H1 (cell line): ENCODE results near the gene XYLB. TPM values are rescaled to one million over a fixed set of nuclear protein-coding genes. Genes with fewer than 3 reads are reported as not detected.

Source experiments
- CTCF ChIA-PET: fragments of 300-600 bp; sonication (Branson Sonifier 250); formaldehyde crosslinking; loops from one replicate; lab custom pipeline; 2021; ENCODE audit not compliant: partially characterized antibody; lab: Charles Lee
- POLR2A ChIA-PET: fragments of 300-600 bp; sonication (Branson Sonifier 250); formaldehyde crosslinking; loops from one replicate; lab custom pipeline; 2021; ENCODE audit warnings: inconsistent platforms; ENCODE audit not compliant: partially characterized antibody; lab: Charles Lee
- DNase-seq, 2 experiments: peaks; one replicate each; pipeline versions ENCODE4 v3.0.0 to v3.0.0-alpha.2; 2010 to 2022; ENCODE audit warnings: low spot score in 2 of 2, low read depth in 1 of 2, mixed read lengths in 1 of 2
- FAIRE-seq: peaks from 2 replicates; lab custom pipeline; 2011; peaks lifted over from hg19 to GRCh38; lab: Jason Lieb, UNC
- H2AFZ ChIP-seq: 2 replicates; pipeline ENCODE4 v1.8.1; 2012; ENCODE audit warnings: low read length, inconsistent platforms
- H2AK5ac ChIP-seq: 2 replicates; pipeline ENCODE4 v1.6.1; 2013; ENCODE audit warnings: low read depth, low read length
- H2BK120ac ChIP-seq: replicated peaks from 2 replicates; pipeline ENCODE3; 2013; ENCODE audit warnings: low read depth, low read length, inconsistent platforms
- H2BK12ac ChIP-seq: 2 replicates; pipeline ENCODE4 v1.6.1; 2013; ENCODE audit warnings: low read depth, low read length
- H2BK15ac ChIP-seq: 2 replicates; pipeline ENCODE4 v1.6.1; 2013; ENCODE audit warnings: low read length
- H2BK20ac ChIP-seq: 2 replicates; pipeline ENCODE4 v1.6.1; 2013; ENCODE audit warnings: low read length
- H2BK5ac ChIP-seq: 2 replicates; pipeline ENCODE4 v1.6.1; 2013; ENCODE audit warnings: low read depth, low read length
- H3K14ac ChIP-seq: 2 replicates; pipeline ENCODE4 v1.6.1; 2013; ENCODE audit warnings: inconsistent platforms; ENCODE audit not compliant: insufficient read length
- H3K18ac ChIP-seq: 2 replicates; pipeline ENCODE4 v1.6.1; 2013; ENCODE audit warnings: low read length; ENCODE audit errors: extremely low read depth
- H3K23ac ChIP-seq: 2 replicates; pipeline ENCODE4 v1.6.1; 2013; ENCODE audit warnings: inconsistent platforms; ENCODE audit not compliant: insufficient read length
- H3K23me2 ChIP-seq: 2 replicates; pipeline ENCODE4 v1.6.1; 2013; ENCODE audit warnings: low read depth, low read length
- H3K27ac ChIP-seq: 2 replicates; pipeline ENCODE4 v1.6.1; 2011; ENCODE audit warnings: low read depth, low read length, inconsistent platforms
- H3K27me3 ChIP-seq, 4 experiments: replicated peaks in 1 of 4; 1 replicate in 1 of 4; 2 replicates in 3 of 4; pipeline versions ENCODE4 v1.6.1 to v1.8.1; 2011 to 2013; ENCODE audit warnings: low read length in 3 of 4, mild to moderate bottlenecking in 3 of 4, inconsistent platforms in 2 of 4, mixed read lengths in 2 of 4, moderate library complexity in 1 of 4; ENCODE audit not compliant: control insufficient read depth in 3 of 4, insufficient read depth in 3 of 4; ENCODE audit errors: extremely low read depth in 1 of 4
- H3K36me3 ChIP-seq, 4 experiments: 2 replicates each; pipeline versions ENCODE4 v1.6.1 to v1.8.1; 2011 to 2013; ENCODE audit warnings: mild to moderate bottlenecking in 4 of 4, low read length in 3 of 4, moderate library complexity in 2 of 4, control low read depth in 1 of 4, inconsistent platforms in 1 of 4; ENCODE audit not compliant: insufficient read depth in 4 of 4, control insufficient read depth in 2 of 4
- H3K4ac ChIP-seq: replicated peaks from 2 replicates; pipeline ENCODE3; 2013; ENCODE audit warnings: low read length, low read depth, mixed read lengths, inconsistent platforms; ENCODE audit not compliant: insufficient read length
- H3K4me1 ChIP-seq, 4 experiments: replicated peaks in 1 of 4; 1 replicate in 1 of 4; 2 replicates in 3 of 4; pipeline versions ENCODE4 v1.6.1 to v1.8.1; 2011 to 2013; ENCODE audit warnings: low read length in 3 of 4, inconsistent platforms in 2 of 4, mixed read lengths in 1 of 4; ENCODE audit not compliant: insufficient read depth in 4 of 4, control insufficient read depth in 3 of 4
- H3K4me2 ChIP-seq, 2 experiments: 2 replicates each; pipeline versions ENCODE4 v1.6.1 to v1.8.1; 2011 to 2013; ENCODE audit warnings: low read depth in 2 of 2, low read length in 2 of 2, control low read depth in 1 of 2, inconsistent platforms in 1 of 2, mild to moderate bottlenecking in 1 of 2; ENCODE audit not compliant: insufficient read depth in 1 of 2
- H3K4me3 ChIP-seq, 4 experiments: fragments of 200-600, 300-600 bp in 1 of 4; sonication (generic), shearing (Covaris generic), sonication (Bioruptor Twin) in 1 of 4; 2 replicates each; pipeline versions ENCODE4 v1.5.1 to v1.8.1; 2011 to 2016; ENCODE audit warnings: low read length in 4 of 4, low read depth in 3 of 4, control low read depth in 2 of 4, inconsistent platforms in 2 of 4, mild to moderate bottlenecking in 2 of 4, mixed read lengths in 1 of 4, moderate library complexity in 1 of 4; ENCODE audit not compliant: insufficient read depth in 2 of 4; ENCODE audit errors: extremely low read depth in 1 of 4
- H3K56ac ChIP-seq: replicated peaks from 2 replicates; pipeline ENCODE3; 2013; ENCODE audit warnings: low read depth, mild to moderate bottlenecking, mixed read lengths, low read length, inconsistent platforms; ENCODE audit not compliant: insufficient read length
- H3K79me1 ChIP-seq: 2 replicates; pipeline ENCODE4 v1.6.1; 2013; ENCODE audit warnings: low read depth, low read length, control low read depth
- H3K79me2 ChIP-seq, 2 experiments: 2 replicates each; pipeline versions ENCODE4 v1.6.1 to v1.8.1; 2012 to 2013; ENCODE audit warnings: low read length in 2 of 2, mild to moderate bottlenecking in 2 of 2, inconsistent platforms in 1 of 2; ENCODE audit not compliant: insufficient read depth in 2 of 2, control insufficient read depth in 1 of 2
- H3K9ac ChIP-seq, 4 experiments: replicated peaks in 1 of 4; 1 replicate in 1 of 4; 2 replicates in 3 of 4; pipeline versions ENCODE4 v1.6.1 to v1.8.1; 2011 to 2013; ENCODE audit warnings: low read depth in 3 of 4, low read length in 3 of 4, control low read depth in 2 of 4, mild to moderate bottlenecking in 2 of 4, moderate library complexity in 2 of 4, inconsistent platforms in 1 of 4; ENCODE audit errors: extremely low read depth in 1 of 4
- H3K9me3 ChIP-seq, 2 experiments: 2 replicates each; pipeline versions ENCODE4 v1.6.1 to v1.8.1; 2012 to 2013; ENCODE audit warnings: mild to moderate bottlenecking in 2 of 2, moderate library complexity in 2 of 2, control low read depth in 1 of 2, inconsistent platforms in 1 of 2, low read depth in 1 of 2, low read length in 1 of 2, mixed read lengths in 1 of 2; ENCODE audit not compliant: insufficient read depth in 2 of 2
- H4K20me1 ChIP-seq, 2 experiments: replicated peaks in 1 of 2; 2 replicates each; pipeline versions ENCODE3 to v1.8.1; 2011 to 2013; ENCODE audit warnings: inconsistent platforms in 2 of 2, low read length in 2 of 2, mild to moderate bottlenecking in 1 of 2; ENCODE audit not compliant: insufficient read depth in 2 of 2, control insufficient read depth in 1 of 2
- H4K5ac ChIP-seq: 2 replicates; pipeline ENCODE4 v1.6.1; 2013; ENCODE audit warnings: low read length, low read depth, mixed read lengths, inconsistent platforms; ENCODE audit not compliant: insufficient read length
- H4K8ac ChIP-seq: 2 replicates; pipeline ENCODE4 v1.8.0; 2013; ENCODE audit warnings: mild to moderate bottlenecking, moderate library complexity, low read length, inconsistent platforms; ENCODE audit not compliant: insufficient read depth; ENCODE audit errors: extremely low read depth
- H4K91ac ChIP-seq: replicated peaks from 2 replicates; pipeline ENCODE3; 2013; ENCODE audit warnings: low read length, mixed read lengths, inconsistent platforms; ENCODE audit not compliant: insufficient read length
- BCL11A ChIP-seq, 2 experiments: IDR thresholded peaks; one replicate each; pipeline ENCODE4 v1.6.1; 2011; ENCODE audit warnings: low read depth in 2 of 2, low read length in 2 of 2, mild to moderate bottlenecking in 2 of 2
- CREB1 ChIP-seq: IDR thresholded peaks from 2 replicates; pipeline ENCODE4 v1.6.1; 2012; ENCODE audit warnings: inconsistent platforms
- CTBP2 ChIP-seq: IDR thresholded peaks from 2 replicates; pipeline ENCODE4 v1.7.0; 2011; ENCODE audit warnings: borderline replicate concordance, mild to moderate bottlenecking, moderate library complexity, mixed read lengths, low read length; ENCODE audit not compliant: insufficient read depth, insufficient read length
- POLR2A ChIP-seq, 2 experiments: IDR thresholded peaks; 1 replicate in 1 of 2; 2 replicates in 1 of 2; pipeline ENCODE4 v1.6.1; 2011; ENCODE audit warnings: low read depth in 2 of 2, low read length in 2 of 2, mild to moderate bottlenecking in 2 of 2; ENCODE audit errors: control extremely low read depth in 1 of 2
- POLR2AphosphoS5 ChIP-seq: IDR thresholded peaks from 2 replicates; pipeline ENCODE4 v1.6.1; 2011; ENCODE audit warnings: low read depth, low read length
- SAP30 ChIP-seq: fragments of 300-600 bp; sonication (generic); IDR thresholded peaks from 2 replicates; pipeline ENCODE4 v1.7.1; 2012; ENCODE audit warnings: low read length, moderate library complexity, mild to moderate bottlenecking, inconsistent platforms; ENCODE audit not compliant: insufficient read depth, insufficient replicate concordance
- SIRT6 ChIP-seq: IDR thresholded peaks from one replicate; pipeline ENCODE4 v1.7.1; 2012; ENCODE audit warnings: low read length, inconsistent platforms
- SIX5 ChIP-seq: IDR thresholded peaks from 2 replicates; pipeline ENCODE4 v1.6.1; 2011; ENCODE audit warnings: mild to moderate bottlenecking, low read depth, low read length
- SUZ12 ChIP-seq: fragments of 200-600 bp; sonication (generic); IDR thresholded peaks from 2 replicates; pipeline ENCODE4 v1.6.1; 2012; ENCODE audit warnings: mild to moderate bottlenecking, inconsistent platforms, low read length, moderate library complexity, mixed read lengths
- WGBS, 2 experiments: shearing (Covaris generic) in 1 of 2; methylation state at CpG; one replicate each; pipeline versions ENCODE4 v1.1.6 to v1.1.7; 2013 to 2015; ENCODE audit warnings: low lambda C conversion rate in 2 of 2, mixed read lengths in 2 of 2, inconsistent platforms in 1 of 2, low coverage in 1 of 2, missing lambda C conversion rate in 1 of 2; ENCODE audit not compliant: insufficient replicate concordance in 2 of 2, insufficient coverage in 1 of 2, insufficient read length in 1 of 2; ENCODE audit errors: extremely low coverage in 1 of 2, missing lambda C conversion rate in 1 of 2; 5-methylcytosine and 5-hydroxymethylcytosine counted together
- polyA plus RNA-seq, 7 experiments: library from polyadenylated mRNA; depleted of rRNA in 3 of 7; stranded (reverse) in 5 of 7; unstranded in 2 of 7; fragments of >200 nt in 5 of 7; fragments of 200-250 nt in 2 of 7; gene quantifications; 1 replicate in 5 of 7; 2 replicates in 1 of 7; 4 replicates in 1 of 7; pipeline versions ENCODE4 v1.2.1 to v1.2.3, GENCODE V29; 2011 to 2013; ENCODE audit warnings: missing spikeins in 2 of 7, mixed read lengths in 2 of 7
- total RNA-seq: library from RNA; stranded (reverse); fragmentation: NEBNext Ultra II Directional; extraction: Animal tissue kit (Norgen Biotek cat#: 25700); gene quantifications from 2 replicates; pipeline ENCODE4 v1.2.1, GENCODE V29; 2021

Gene XYLB
- total and polyA plus RNA-seq, 2 of the 8 experiments (the other 6 are each of a cell fraction or from before 2014, with no cell fraction given), result 1.7 to 5.5 TPM

DNA sequence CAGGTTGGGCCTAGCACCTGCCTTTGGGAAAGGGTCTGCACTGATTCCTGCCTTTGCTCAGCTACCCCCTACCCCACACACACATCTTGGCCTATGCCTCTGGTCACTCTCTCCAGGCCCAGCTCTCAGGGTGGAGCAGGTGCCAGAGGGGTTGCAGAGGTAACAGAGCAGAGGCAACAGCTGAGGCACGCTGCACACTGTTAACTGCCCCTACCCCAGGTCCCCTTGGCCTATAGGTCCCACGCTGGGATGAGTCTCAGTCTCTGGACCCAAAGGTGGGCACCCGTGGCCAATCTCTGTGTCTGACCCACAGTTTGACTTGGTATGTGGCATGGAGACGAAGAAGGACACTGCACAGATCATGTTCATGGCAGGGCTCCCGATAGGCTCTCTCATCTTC, 39.6 kb upstream of the XYLB start:
- Histone ChIP-seq H2BK12ac (no peak overlapping the region), H3K79me1 (no peaks in the 10 kb centered on the region), H3K4me2 (no peak overlapping the region), H4K8ac (no peak overlapping the region; the same call in 1 of the 2 replicates), H3K4me3 (no peak overlapping the region), H2BK120ac (no peak overlapping the region), H3K4me1 (no peaks in the 10 kb centered on the region; a peak in 1 of 7 replicates), H3K27me3 (no peaks in the 10 kb centered on the region), H3K9ac (no peak overlapping the region), H3K4ac (no peak overlapping the region), H3K18ac (no peak overlapping the region), H4K5ac (no peak overlapping the region), H2AFZ (no peak overlapping the region), H3K23ac (no peak overlapping the region), H3K14ac (no peak overlapping the region), H3K27ac (no peak overlapping the region), H3K79me2 (no peaks in the 10 kb centered on the region), H3K36me3 (no peaks in the 10 kb centered on the region), H3K9me3 (no peaks in the 10 kb centered on the region; a peak in 1 of 4 replicates), H2BK20ac (no peak overlapping the region), H3K56ac (no peak overlapping the region), H3K23me2 (no peaks in the 10 kb centered on the region; the same call in 1 of the 2 replicates), H2BK15ac (no peak overlapping the region), H2AK5ac (no peak overlapping the region), H4K20me1 (no peaks in the 10 kb centered on the region), H4K91ac (no peak overlapping the region), H2BK5ac (no peak overlapping the region)
- ChIA-PET POLR2A (no interaction called here), CTCF (interaction anchor here (1.4 to 5.0 kb wide), 2 partner anchors 9 to 25 kb away, joined by 5 to 41 read pairs; partner anchors contain the start of gene SLC22A14)
- DNase-seq (no peak), FAIRE-seq (no peak)
- WGBS, 2 experiments, result 80% methylated on average over 5 of the region's 5 CpGs; no CpG with 5 or more reads in 1 of the 2 experiments
- TF ChIP-seq CREB1 (no peak), CTBP2 (no peak), SAP30 (no peak), SIRT6 (no peak), SUZ12 (no peak), SIX5 (no peak), POLR2AphosphoS5 (no peak), BCL11A (IDR thresholded peaks at IDR 0.05; ENCODE audit: low read depth in 2 of 2, low read length in 2 of 2) (no peak), POLR2A (IDR thresholded peaks at IDR 0.05; ENCODE audit: control extremely low read depth in 1 of 2, low read depth in 2 of 2, low read length in 2 of 2) (no peak)
